ENCODE data around the gene NT5DC1.

DNA sequence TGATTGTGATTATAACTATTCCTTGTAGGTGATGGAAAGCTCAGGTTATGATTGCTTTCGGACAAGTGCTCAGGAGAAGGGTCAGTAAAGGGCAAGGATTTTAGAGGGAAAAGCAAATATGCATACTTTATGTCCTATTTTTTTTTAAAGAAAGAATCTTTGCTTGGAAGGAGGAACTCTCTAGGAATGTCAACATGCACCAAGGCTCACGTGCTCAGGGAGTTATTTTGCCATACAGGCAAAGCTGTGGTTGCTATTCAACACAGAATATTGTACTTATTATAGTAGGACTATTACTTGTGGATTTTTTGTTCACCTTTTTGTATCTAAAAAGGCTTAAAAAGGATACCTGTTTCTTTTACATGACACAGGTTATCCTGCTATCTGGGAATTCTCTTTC, 182.0 kb downstream of the NT5DC1 start:
- TF ChIP-seq CTCF (IDR thresholded peaks at IDR 0.05), result no peak
- no peak for TF ChIP-seq YY1 (IDR thresholded peaks at IDR 0.05; ENCODE audit: low read depth)
- TF ChIP-seq JUND (IDR thresholded peaks at IDR 0.05), result no peak
- no peak for TF ChIP-seq POLR2AphosphoS5 (IDR thresholded peaks at IDR 0.05; ENCODE audit: low read depth, low read length)
- TF ChIP-seq SMC3 (IDR thresholded peaks at IDR 0.05; ENCODE audit: low read depth, low read length), result no peak
- TF ChIP-seq RFX5 (IDR thresholded peaks at IDR 0.05; ENCODE audit: low read length), result no peak
- TF ChIP-seq, protein P1, sequence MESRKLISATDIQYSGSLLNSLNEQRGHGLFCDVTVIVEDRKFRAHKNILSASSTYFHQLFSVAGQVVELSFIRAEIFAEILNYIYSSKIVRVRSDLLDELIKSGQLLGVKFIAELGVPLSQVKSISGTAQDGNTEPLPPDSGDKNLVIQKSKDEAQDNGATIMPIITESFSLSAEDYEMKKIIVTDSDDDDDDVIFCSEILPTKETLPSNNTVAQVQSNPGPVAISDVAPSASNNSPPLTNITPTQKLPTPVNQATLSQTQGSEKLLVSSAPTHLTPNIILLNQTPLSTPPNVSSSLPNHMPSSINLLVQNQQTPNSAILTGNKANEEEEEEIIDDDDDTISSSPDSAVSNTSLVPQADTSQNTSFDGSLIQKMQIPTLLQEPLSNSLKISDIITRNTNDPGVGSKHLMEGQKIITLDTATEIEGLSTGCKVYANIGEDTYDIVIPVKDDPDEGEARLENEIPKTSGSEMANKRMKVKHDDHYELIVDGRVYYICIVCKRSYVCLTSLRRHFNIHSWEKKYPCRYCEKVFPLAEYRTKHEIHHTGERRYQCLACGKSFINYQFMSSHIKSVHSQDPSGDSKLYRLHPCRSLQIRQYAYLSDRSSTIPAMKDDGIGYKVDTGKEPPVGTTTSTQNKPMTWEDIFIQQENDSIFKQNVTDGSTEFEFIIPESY (IDR thresholded peaks at IDR 0.05; ENCODE audit: borderline replicate concordance, low read depth), result no peak
- no peak for TF ChIP-seq EZH2phosphoT487 (IDR thresholded peaks at IDR 0.05; ENCODE audit: borderline replicate concordance, low read depth)
- TF ChIP-seq TAF1 (IDR thresholded peaks at IDR 0.05; ENCODE audit: borderline replicate concordance, low read depth, low read length), result no peak
- no peak for TF ChIP-seq EP300 (IDR thresholded peaks at IDR 0.05; ENCODE audit: borderline replicate concordance in 1 of 2, low read depth in 1 of 2, low read length in 1 of 2)
- TF ChIP-seq MAX (IDR thresholded peaks at IDR 0.05; ENCODE audit: low read depth), result no peak
- no peak for TF ChIP-seq RAD21 (IDR thresholded peaks at IDR 0.05; ENCODE audit: low read length)
- TF ChIP-seq GATA2 (CRISPR knock-in tag; IDR thresholded peaks at IDR 0.05), result no peak
